IPS-18c (cell line): ENCODE results near the gene NCOR1.
"Not testable (repeated sequence)": the region's sequence is repeated elsewhere in the genome, so short reads cannot be mapped to it uniquely, and the experiment has no call there.

Source experiments
- H3K4me3 ChIP-seq: 2 replicates; pipeline ENCODE4 v1.7.0; 2013; ENCODE audit warnings: low read depth, mild to moderate bottlenecking, low read length, moderate library complexity; ENCODE audit not compliant: insufficient read depth
- H3K9me3 ChIP-seq: one replicate; pipeline ENCODE4 v1.6.1; 2013; ENCODE audit warnings: mild to moderate bottlenecking, low read length, moderate library complexity; ENCODE audit not compliant: control insufficient read depth, insufficient read depth

The NCOR1 gene

DNA sequence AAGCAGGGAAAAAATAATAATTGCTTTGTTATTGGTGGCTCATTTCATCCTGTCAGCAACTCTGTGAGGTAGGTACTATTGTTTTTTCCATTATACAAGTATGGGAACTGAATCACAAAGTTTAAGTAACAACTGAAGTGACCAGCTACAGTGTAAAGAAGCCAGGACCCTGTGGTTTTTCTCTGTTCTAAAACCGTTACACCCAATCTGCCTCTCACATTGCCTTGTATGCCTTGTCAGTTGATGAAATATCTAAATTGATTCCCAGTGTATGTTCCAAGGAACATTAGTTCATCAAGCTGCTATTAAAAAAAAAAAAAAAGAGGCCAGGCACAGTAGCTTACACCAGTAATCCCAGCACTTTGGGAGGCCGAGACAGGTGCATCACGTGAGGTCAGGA lies 7.1 kb upstream of the NCOR1 start:
- no peak overlapping the region for H3K4me3 ChIP-seq

DNA sequence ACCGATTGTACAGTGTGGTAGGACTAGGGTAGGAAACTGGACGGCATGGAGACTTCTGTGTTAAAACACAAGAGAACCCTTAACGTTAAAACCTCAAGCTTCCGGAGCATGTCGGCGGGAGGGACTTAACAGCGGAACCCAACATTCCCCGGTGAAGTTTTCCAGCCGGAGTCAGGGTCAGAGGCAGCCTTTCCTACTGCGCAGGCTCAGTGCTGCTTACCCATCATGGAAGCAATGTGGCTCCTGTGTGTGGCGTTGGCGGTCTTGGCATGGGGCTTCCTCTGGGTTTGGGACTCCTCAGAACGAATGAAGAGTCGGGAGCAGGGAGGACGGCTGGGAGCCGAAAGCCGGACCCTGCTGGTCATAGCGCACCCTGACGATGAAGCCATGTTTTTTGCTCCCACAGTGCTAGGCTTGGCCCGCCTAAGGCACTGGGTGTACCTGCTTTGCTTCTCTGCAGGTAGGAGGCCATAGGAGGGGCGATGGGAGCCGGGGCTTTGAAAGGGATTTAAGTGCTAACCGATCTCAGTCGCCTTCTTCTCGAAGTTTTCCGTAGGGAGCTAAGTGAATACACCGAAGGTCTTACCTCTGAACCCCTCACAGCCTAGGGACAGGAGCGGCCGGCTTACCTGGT lies 1.8 kb upstream of the NCOR1 start, which contains the start of gene PIGL:
Gene PIGL, plus strand, starts transcription at position 209 of the 634 bp plus-strand sequence. Its CDS starts 17 bp downstream, at position 226.
- Histone ChIP-seq H3K9me3 (no peaks in the 10 kb centered on the region), H3K4me3 (peak within 1 kb of the TSS; percentile 95)

More for the DNA sequence above, 7.1 kb upstream of the NCOR1 start:
- no peaks in the 10 kb centered on the region for H3K9me3 ChIP-seq

- H3K4me3 ChIP-seq, result peak overlapping the region; percentile 95; the same call in 1 of the 2 replicates
- H3K9me3 ChIP-seq, result not testable (repeated sequence)
These were observed 1.1 kb upstream of the NCOR1 start for GRCh38 chr17:16216341-16217001.

DNA sequence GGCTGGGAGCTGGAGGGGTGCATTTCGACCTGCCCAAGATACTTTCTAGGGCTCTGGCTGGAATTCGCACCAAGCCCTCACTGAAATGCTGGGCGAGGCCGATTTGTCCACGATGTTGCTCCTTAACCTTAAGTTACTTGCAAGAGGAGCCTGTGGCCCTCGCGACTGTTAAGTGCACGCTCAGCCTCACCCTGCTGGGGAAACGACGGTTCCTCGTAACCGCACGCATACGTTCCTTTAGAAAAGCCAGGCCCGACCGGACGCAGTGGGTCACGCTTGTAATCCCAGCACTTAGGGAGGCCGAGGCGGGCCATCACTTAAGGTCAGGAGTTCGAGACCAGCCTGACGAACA lies 607 bp upstream of the NCOR1 start:
- Histone ChIP-seq H3K9me3 (no peaks in the 10 kb centered on the region), H3K4me3 (peak overlapping the region; percentile 91)

DNA sequence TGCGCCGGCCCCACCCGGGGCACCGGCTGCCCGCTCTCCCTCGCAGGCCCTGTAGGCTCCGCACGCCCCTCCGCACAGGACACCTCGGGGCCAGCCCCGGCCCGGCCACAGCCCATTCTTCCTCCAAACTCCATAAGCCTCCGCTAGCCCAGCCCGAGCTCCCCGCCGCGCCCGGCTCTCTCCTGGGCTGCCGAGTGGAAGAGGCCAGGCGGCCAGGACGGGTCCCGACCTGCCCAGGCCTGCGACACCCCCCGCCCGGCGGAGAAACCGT lies 397 bp downstream of the NCOR1 start:
- Histone ChIP-seq H3K9me3 (no peaks in the 10 kb centered on the region), H3K4me3 (peak overlapping the region; percentile 91)

GRCh38 chr17:16214190-16215001 lies 938 bp downstream of the NCOR1 start:
- Histone ChIP-seq H3K4me3 (peak overlapping the region; percentile 91), H3K9me3 (no peaks in the 10 kb centered on the region)

DNA sequence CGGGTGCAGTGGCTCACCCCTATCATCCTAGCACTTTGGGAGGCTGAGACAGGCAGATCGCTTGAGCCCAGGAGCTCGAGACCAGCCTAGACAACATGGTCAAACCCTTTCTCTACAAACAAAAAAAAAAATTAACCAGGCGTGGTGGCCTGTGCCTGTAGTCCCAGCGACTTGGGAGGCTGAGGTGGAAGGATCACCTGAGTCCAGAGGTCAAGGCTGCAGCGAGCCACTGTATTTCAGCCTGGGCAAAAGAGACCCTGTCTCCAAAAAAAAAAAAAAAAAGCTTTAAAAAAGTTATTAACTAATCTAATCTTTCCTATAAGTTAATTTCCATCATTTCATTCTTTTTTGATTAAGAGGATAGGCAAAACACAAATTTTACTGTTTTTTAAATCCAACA lies 2.5 kb downstream of the NCOR1 start:
- H3K9me3 ChIP-seq, result no peaks in the 10 kb centered on the region
- H3K4me3 ChIP-seq, result no peak overlapping the region

- no peak overlapping the region for H3K4me3 ChIP-seq
These were observed 3.7 kb downstream of the NCOR1 start for GRCh38 chr17:16211590-16211989.

DNA sequence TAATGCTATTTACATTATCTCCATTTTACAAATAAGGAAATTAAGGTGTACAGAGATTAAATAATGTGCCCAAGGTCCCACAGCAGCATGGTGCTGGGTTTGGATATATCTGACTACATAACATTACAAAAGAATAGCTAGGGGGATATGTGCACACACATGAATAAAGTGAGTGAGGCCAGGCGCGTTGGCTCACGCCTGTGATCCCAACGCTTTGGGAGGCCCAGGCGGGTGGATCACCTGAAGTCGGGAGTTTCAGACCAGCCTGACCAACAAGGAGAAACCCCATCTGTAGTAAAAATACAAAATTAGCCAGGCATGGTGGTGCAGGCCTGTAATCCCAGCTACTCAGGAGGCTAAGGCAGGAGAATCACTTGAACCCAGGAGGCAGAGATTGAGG lies 10.6 kb downstream of the NCOR1 start:
- H3K4me3 ChIP-seq, H3K9me3 ChIP-seq: not testable (repeated sequence)

More at GRCh38 chr17:16211590-16211989, 3.7 kb downstream of the NCOR1 start:
- H3K9me3 ChIP-seq, result no peaks in the 10 kb centered on the region

DNA sequence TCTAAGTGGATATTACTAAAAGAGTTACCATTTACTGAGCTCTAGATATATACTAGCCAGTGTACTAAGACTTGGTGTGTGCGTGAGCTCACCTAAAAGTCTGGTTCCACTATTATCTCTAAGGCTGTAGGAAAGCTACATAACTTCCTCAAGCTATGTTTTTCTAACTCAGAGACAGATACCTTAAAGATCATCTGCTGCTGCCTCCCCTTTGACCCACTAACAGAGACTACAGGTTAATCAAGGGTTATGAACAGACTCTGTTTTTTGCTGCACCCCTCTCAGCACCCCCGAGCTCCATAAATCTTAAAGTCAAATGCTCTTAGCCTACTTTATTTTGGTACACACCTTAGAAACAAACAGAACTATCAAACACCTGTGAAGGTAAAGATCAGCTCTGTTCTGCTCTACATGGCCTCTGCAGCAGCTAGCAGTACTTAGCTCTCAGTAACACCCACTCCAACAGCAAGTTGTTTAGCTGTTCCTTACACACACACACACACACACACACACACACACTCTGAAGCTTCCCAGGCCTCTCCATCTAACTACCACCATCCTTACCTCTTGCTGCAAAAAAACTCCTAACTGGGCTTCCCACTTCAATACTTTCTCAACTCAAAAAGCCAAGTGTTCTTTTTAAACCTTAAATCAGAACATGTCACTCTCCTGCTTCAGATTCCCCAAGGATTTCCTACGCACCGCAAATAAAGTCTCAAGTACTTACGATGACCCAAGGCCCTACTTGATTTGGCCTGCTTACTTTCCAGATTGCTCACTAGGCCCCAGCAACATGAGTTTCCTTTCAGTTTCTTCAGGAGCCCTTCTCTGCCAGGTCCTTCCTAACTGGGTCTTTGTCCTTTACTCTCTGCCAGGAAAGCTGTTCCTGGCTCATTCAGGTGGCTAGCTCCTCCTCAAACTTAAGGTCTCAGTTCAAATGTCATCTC lies 12.5 kb downstream of the NCOR1 start:
- H3K4me3 ChIP-seq, H3K9me3 ChIP-seq: not testable (repeated sequence)

DNA sequence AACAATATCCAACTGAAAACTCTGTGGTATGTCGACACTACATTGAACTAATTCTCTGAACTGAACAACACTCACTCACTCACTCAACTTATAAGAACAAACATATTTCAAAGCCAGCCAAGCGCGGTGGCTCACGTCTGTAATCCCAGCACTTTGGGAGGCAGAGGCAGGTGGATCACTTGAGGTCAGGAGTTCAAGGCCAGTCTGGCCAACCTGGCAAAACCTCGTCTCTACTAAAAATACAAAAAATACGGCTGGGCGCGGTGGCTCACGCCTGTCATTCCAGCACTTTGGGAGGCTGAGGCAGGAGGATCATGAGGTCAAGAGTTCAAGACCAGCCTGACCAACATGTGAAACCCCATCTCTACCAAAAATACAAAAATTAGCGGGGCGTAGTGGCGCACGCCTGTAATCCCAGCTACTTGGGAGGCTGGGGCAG lies 13.6 kb downstream of the NCOR1 start:
- not testable (repeated sequence) for H3K9me3 ChIP-seq, H3K4me3 ChIP-seq

GRCh38 chr17:16199093-16199492 lies 16.2 kb downstream of the NCOR1 start:
- Histone ChIP-seq H3K4me3 (no peak overlapping the region), H3K9me3 (no peaks in the 10 kb centered on the region)

- Histone ChIP-seq H3K4me3 (no peak overlapping the region), H3K9me3 (no peaks in the 10 kb centered on the region)
These were observed 18.1 kb downstream of the NCOR1 start for GRCh38 chr17:16197276-16197675.

DNA sequence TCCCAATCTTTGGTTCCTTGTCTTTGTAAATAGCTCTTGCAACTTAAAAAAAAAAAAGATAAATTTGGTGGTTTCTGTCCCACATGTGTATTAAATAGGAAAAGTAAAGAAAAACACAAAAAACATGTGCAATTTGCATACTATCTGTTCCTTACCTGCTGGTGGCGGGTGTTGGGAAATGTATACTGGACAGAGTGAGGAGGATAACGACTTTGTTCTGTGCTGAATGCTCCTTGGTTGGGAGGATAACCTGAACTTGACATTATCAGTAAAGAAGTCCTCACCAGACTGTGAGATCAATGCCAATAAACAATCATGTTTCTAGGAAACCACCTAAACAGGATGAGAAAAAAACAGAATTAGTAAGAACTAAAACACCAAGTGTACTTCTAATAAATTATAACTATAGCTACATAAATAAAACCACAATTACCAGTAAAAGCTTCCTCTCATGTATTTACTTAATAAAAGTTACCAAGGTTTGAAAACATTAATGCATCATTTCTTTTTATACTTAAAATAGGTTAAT lies 21.0 kb downstream of the NCOR1 start:
- not testable (repeated sequence) for H3K4me3 ChIP-seq, H3K9me3 ChIP-seq

GRCh38 chr17:16191604-16192003 lies 23.7 kb downstream of the NCOR1 start:
- no peak overlapping the region for H3K4me3 ChIP-seq
- H3K9me3 ChIP-seq, result no peaks in the 10 kb centered on the region

DNA sequence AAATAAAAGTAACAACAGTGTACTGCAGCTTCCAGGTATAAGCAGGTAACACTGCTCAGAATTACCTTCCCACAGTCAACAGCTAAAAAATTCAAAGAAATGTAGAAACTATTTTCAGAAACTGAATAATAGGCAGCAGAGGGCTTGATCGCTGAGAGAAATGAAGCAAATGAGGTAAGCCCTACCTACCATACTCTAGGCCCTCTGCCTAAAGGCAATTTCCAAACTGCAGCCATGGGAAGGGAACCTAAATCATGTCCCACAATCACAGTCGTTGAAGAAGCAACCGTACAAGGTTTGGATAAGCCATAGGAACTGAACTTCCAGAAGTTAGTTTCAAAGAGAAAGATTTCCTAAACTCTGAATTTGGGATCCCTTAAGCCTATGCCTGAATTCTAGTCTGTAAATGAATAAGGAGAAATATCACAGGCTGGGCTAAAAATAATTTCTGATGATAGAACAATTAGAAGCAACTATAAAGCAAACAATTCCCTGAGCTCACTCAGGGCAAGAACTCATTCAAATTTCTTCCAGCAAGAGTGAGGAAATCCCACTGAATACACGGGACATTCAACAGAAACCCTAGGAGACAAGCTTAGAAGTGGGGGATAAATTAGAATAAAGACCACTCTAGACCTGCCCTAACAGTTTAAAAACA lies 24.5 kb downstream of the NCOR1 start:
- no peaks in the 10 kb centered on the region for H3K9me3 ChIP-seq
- H3K4me3 ChIP-seq, result no peak overlapping the region
